ENCODE data around the gene ABLIM2. TPM values are rescaled to one million over a fixed set of nuclear protein-coding genes. Genes with fewer than 3 reads are reported as not detected.

Gene ABLIM2
- total RNA-seq, 1 experiment from 2014 or later = 6.1 TPM

- POLR2A ChIA-PET = no interaction called here
- Histone ChIP-seq H3K9me2 (ENCODE audit: insufficient read depth) (no peaks in the 10 kb centered on the region), H3K79me2 (ENCODE audit: insufficient read depth, low read length) (no peaks in the 10 kb centered on the region), H3K4me2 (ENCODE audit: low read length) (no peak overlapping the region), H3K27me3 (ENCODE audit: insufficient read depth, low read length) (no peaks in the 10 kb centered on the region), H3K27ac (ENCODE audit: low read depth, low read length) (no peak overlapping the region), H3K36me3 (ENCODE audit: control insufficient read depth in 1 of 2, insufficient read depth in 2 of 2, low read length in 2 of 2) (no peaks in the 10 kb centered on the region), H3K4me3 (replicated peaks in 1 of 2; ENCODE audit: low read depth in 1 of 2, low read length in 2 of 2) (no peak overlapping the region), H3K9ac (ENCODE audit: low read length) (no peak overlapping the region), H4K20me1 (ENCODE audit: insufficient read depth) (no peaks in the 10 kb centered on the region), H3K4me1 (ENCODE audit: control insufficient read depth in 1 of 2, insufficient read depth in 2 of 2, low read length in 2 of 2) (peaks cover 0 to 8% of the 10 kb centered on the region in 2 experiments; a peak in 1 of 4 replicates), H3K9me3 (ENCODE audit: control insufficient read depth in 1 of 2, insufficient read depth in 1 of 2, low read depth in 1 of 2, low read length in 2 of 2) (peaks cover 0 to 7% of the 10 kb centered on the region in 2 experiments; a peak in 1 of 4 replicates), H2AFZ (ENCODE audit: low read depth, low read length, poor library complexity, severe bottlenecking) (no peak overlapping the region)
- CTCF ChIA-PET = no interaction called here
- BruUV-seq (replicated peaks) = no TSS peak
- no peak for DNase-seq (ENCODE audit: low read depth, low spot score)
- intact Hi-C loops (cut with micrococcal nuclease) = no loop called here
- RAD21 ChIA-PET (ENCODE audit: low non-redundant PET in 1 of 2, low total read pairs in 2 of 2, uncharacterized antibody in 2 of 2, unreplicated experiment in 2 of 2) = no interaction called here
- no peak for TF ChIP-seq RAD21 (IDR thresholded peaks at IDR 0.05; ENCODE audit: low read depth)
- peak; percentile 52; the same call in 1 of the 2 replicates for TF ChIP-seq CBX3 (IDR thresholded peaks at IDR 0.05; ENCODE audit: low read depth)
- no peak for TF ChIP-seq YY1 (IDR thresholded peaks at IDR 0.05; ENCODE audit: extremely low read depth, insufficient replicate concordance, low read depth, low read length)
- no peak for TF ChIP-seq EZH2phosphoT487 (IDR thresholded peaks at IDR 0.05; ENCODE audit: borderline replicate concordance)
- no peak for TF ChIP-seq SRF (IDR thresholded peaks at IDR 0.05; ENCODE audit: low read depth)
- TF ChIP-seq TCF7L2 (IDR thresholded peaks at IDR 0.05; ENCODE audit: borderline replicate concordance, extremely low read depth, insufficient read depth, insufficient read length) = no peak
- TF ChIP-seq ZNF274 (IDR thresholded peaks at IDR 0.05; ENCODE audit: low read depth, low read length) = no peak
- no peak for TF ChIP-seq FOSL1 (IDR thresholded peaks at IDR 0.05; ENCODE audit: low read depth)
- ATAC-seq = no peak
Measured at GRCh38 chr4:8093587-8094274, 64.9 kb downstream of the ABLIM2 start.

GRCh38 chr4:8092282-8092681 is 66.3 kb downstream of the ABLIM2 start:
- ChIA-PET CTCF (no interaction called here), RAD21 (ENCODE audit: low non-redundant PET in 1 of 2, low total read pairs in 2 of 2, uncharacterized antibody in 2 of 2, unreplicated experiment in 2 of 2) (no interaction called here), POLR2A (no interaction called here)
- BruUV-seq (replicated peaks) = no TSS peak
- Histone ChIP-seq H2AFZ (ENCODE audit: low read depth, low read length, poor library complexity, severe bottlenecking) (no peak overlapping the region), H3K9me2 (ENCODE audit: insufficient read depth) (no peaks in the 10 kb centered on the region), H3K27ac (ENCODE audit: low read depth, low read length) (no peak overlapping the region), H3K4me2 (ENCODE audit: low read length) (no peak overlapping the region), H4K20me1 (ENCODE audit: insufficient read depth) (no peaks in the 10 kb centered on the region), H3K79me2 (ENCODE audit: insufficient read depth, low read length) (no peaks in the 10 kb centered on the region), H3K36me3 (ENCODE audit: control insufficient read depth in 1 of 2, insufficient read depth in 2 of 2, low read length in 2 of 2) (no peaks in the 10 kb centered on the region), H3K4me3 (replicated peaks in 1 of 2; ENCODE audit: low read depth in 1 of 2, low read length in 2 of 2) (no peak overlapping the region), H3K9me3 (ENCODE audit: control insufficient read depth in 1 of 2, insufficient read depth in 1 of 2, low read depth in 1 of 2, low read length in 2 of 2) (peaks cover 0 to 7% of the 10 kb centered on the region in 2 experiments; a peak in 1 of 4 replicates), H3K27me3 (ENCODE audit: insufficient read depth, low read length) (no peaks in the 10 kb centered on the region), H3K4me1 (ENCODE audit: control insufficient read depth in 1 of 2, insufficient read depth in 2 of 2, low read length in 2 of 2) (peaks cover 0 to 8% of the 10 kb centered on the region in 2 experiments; a peak in 1 of 4 replicates), H3K9ac (ENCODE audit: low read length) (no peak overlapping the region)
- DNase-seq (ENCODE audit: low read depth, low spot score) (no peak), ATAC-seq (no peak)
- TF ChIP-seq EZH2phosphoT487 (IDR thresholded peaks at IDR 0.05; ENCODE audit: borderline replicate concordance) = no peak
- no peak for TF ChIP-seq ZNF274 (IDR thresholded peaks at IDR 0.05; ENCODE audit: low read depth, low read length)
- TF ChIP-seq YY1 (IDR thresholded peaks at IDR 0.05; ENCODE audit: extremely low read depth, insufficient replicate concordance, low read depth, low read length) = no peak
- TF ChIP-seq ATF3 (IDR thresholded peaks at IDR 0.05) = no peak
- TF ChIP-seq TCF7L2 (IDR thresholded peaks at IDR 0.05; ENCODE audit: borderline replicate concordance, extremely low read depth, insufficient read depth, insufficient read length) = no peak
- TF ChIP-seq FOSL1 (IDR thresholded peaks at IDR 0.05; ENCODE audit: low read depth) = no peak
- no peak for TF ChIP-seq SP1 (IDR thresholded peaks at IDR 0.05; ENCODE audit: low read depth)
- no peak for TF ChIP-seq POLR2AphosphoS5 (IDR thresholded peaks at IDR 0.05; ENCODE audit: low read depth, low read length)
- no peak for TF ChIP-seq MAX (IDR thresholded peaks at IDR 0.05)
- no peak for TF ChIP-seq CTCF (IDR thresholded peaks at IDR 0.05 in 2 of 3, conservative IDR thresholded peaks at IDR 0.05 in 1 of 3; ENCODE audit: borderline replicate concordance in 1 of 3, insufficient read depth in 1 of 3, low read depth in 2 of 3, low read length in 2 of 3)
- TF ChIP-seq EGR1 (IDR thresholded peaks at IDR 0.05; ENCODE audit: low read depth) = no peak
- TF ChIP-seq JUND (IDR thresholded peaks at IDR 0.05) = no peak
- no peak for TF ChIP-seq ELF1 (IDR thresholded peaks at IDR 0.05; ENCODE audit: borderline replicate concordance, low read depth)
- intact Hi-C loops (cut with micrococcal nuclease) = no loop called here
